Measurements from ENCODE around the gene SMARCA2.
A peak's percentile ranks its signal among the peaks of the same experiment; 100 is the strongest.

SMARCA2 gene

GRCh38 chr9:2146700-2147099 lies 131.6 kb downstream of the SMARCA2 start:
- peak in 1 of 4 experiments; percentile 12 for DNase-seq

GRCh38 chr9:2150338-2150737 lies 135.2 kb downstream of the SMARCA2 start:
- DNase-seq: no peak

GRCh38 chr9:2151171-2151570 lies 136.0 kb downstream of the SMARCA2 start:
- DNase-seq: no peak

- DNase-seq: no peak
These were observed 138.0 kb downstream of the SMARCA2 start for GRCh38 chr9:2152966-2153629.

- DNase-seq: no peak
These were observed 138.6 kb downstream of the SMARCA2 start for GRCh38 chr9:2153630-2154217.

- DNase-seq: no peak
These were observed 139.6 kb downstream of the SMARCA2 start for GRCh38 chr9:2154731-2155130.

- no peak for DNase-seq
These were observed 140.8 kb downstream of the SMARCA2 start for GRCh38 chr9:2155966-2156365.

- peak; percentile 47 to 69 (median 56) for DNase-seq
These were observed 142.3 kb downstream of the SMARCA2 start for GRCh38 chr9:2157277-2158110.

- peak; percentile 69 to 85 (median 78) for DNase-seq
These were observed 143.0 kb downstream of the SMARCA2 start for GRCh38 chr9:2158111-2158610.

GRCh38 chr9:2158766-2159430 lies 143.8 kb downstream of the SMARCA2 start:
- peak in 1 of 4 experiments; percentile 19 for DNase-seq

- DNase-seq: peak; percentile 3 to 43 (median 14)
These were observed 144.6 kb downstream of the SMARCA2 start for GRCh38 chr9:2159521-2160454.

GRCh38 chr9:2161661-2162060 lies 146.5 kb downstream of the SMARCA2 start:
- DNase-seq: peak in 1 of 4 experiments; percentile 14

- DNase-seq: peak in 3 of 4 experiments; percentile 13 to 16 (median 13)
These were observed 148.2 kb downstream of the SMARCA2 start for GRCh38 chr9:2163231-2163885.

- no peak for DNase-seq
These were observed 149.1 kb downstream of the SMARCA2 start for GRCh38 chr9:2164268-2164667.

- DNase-seq: no peak
These were observed 151.1 kb downstream of the SMARCA2 start for GRCh38 chr9:2166203-2166602.

- no peak for DNase-seq
These were observed 153.9 kb downstream of the SMARCA2 start for GRCh38 chr9:2169035-2169434.

GRCh38 chr9:2170722-2171121 lies 155.6 kb downstream of the SMARCA2 start:
- no peak for DNase-seq

GRCh38 chr9:2173170-2173569 lies 158.0 kb downstream of the SMARCA2 start:
- no peak for DNase-seq

GRCh38 chr9:2173861-2174260 lies 158.7 kb downstream of the SMARCA2 start:
- DNase-seq: no peak

- DNase-seq: no peak
These were observed 159.2 kb downstream of the SMARCA2 start for GRCh38 chr9:2174306-2174705.

GRCh38 chr9:2174911-2175310 lies 159.8 kb downstream of the SMARCA2 start:
- DNase-seq: no peak

Data from suppressor macrophage (primary cell).